Hepatocyte (in vitro differentiated cells): ENCODE results near the gene SND1.

Experiments used
- EZH2 ChIP-seq: fragments of 200-600 bp; sonication (generic); IDR thresholded peaks from 2 replicates; pipeline ENCODE4 v1.6.1; 2016; ENCODE audit warnings: antibody characterized with exemption, mild to moderate bottlenecking, borderline replicate concordance
- TF ChIP-seq, protein P1 (sequence below): fragments of 200-600 bp; sonication (generic); IDR thresholded peaks from 2 replicates; pipeline ENCODE4 v1.5.1; 2016; ENCODE audit warnings: antibody characterized with exemption, mild to moderate bottlenecking; ENCODE audit not compliant: poor library complexity

DNA sequence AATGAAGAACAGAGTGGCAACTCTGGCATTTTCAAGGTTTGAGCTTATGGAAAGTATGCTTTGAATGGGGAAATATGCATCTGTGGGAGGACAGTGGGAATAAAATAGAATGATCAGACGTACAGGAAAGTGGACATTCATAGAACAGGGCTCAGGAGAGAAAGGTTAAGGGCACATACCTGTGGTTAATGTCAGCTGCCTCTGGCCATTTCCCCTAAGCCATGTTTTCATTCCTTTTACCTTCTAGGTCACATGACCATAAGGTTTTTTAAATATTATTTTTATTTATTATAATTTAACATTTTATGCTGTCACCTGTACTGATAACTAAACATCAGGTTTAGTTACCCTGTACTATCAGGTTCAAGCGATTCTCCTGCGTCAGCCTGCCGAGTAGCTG, 326.4 kb downstream of the SND1 start:
- TF ChIP-seq, protein P1, sequence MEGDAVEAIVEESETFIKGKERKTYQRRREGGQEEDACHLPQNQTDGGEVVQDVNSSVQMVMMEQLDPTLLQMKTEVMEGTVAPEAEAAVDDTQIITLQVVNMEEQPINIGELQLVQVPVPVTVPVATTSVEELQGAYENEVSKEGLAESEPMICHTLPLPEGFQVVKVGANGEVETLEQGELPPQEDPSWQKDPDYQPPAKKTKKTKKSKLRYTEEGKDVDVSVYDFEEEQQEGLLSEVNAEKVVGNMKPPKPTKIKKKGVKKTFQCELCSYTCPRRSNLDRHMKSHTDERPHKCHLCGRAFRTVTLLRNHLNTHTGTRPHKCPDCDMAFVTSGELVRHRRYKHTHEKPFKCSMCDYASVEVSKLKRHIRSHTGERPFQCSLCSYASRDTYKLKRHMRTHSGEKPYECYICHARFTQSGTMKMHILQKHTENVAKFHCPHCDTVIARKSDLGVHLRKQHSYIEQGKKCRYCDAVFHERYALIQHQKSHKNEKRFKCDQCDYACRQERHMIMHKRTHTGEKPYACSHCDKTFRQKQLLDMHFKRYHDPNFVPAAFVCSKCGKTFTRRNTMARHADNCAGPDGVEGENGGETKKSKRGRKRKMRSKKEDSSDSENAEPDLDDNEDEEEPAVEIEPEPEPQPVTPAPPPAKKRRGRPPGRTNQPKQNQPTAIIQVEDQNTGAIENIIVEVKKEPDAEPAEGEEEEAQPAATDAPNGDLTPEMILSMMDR, result no peak
- no peak for TF ChIP-seq EZH2
